HEK293 (cell line): ENCODE results near the gene RECK.

Experiments
- CTCF ChIA-PET: fragments of 350-600 bp; formaldehyde crosslinking; extraction: SDS; loops from one replicate; lab custom pipeline; 2021; ENCODE audit warnings: antibody characterized with exemption; lab: Yijun Ruan, JAX
- POLR2A ChIA-PET: fragments of 300-600 bp; formaldehyde crosslinking; extraction: SDS; loops from one replicate; lab custom pipeline; 2020; ENCODE audit warnings: antibody characterized with exemption, inconsistent platforms; lab: Yijun Ruan, JAX
- H3K27ac ChIP-seq: fragments of 200-500 bp; sonication (Bioruptor generic); 2 replicates; pipeline ENCODE4 v1.5.1; 2014; ENCODE audit warnings: low read depth, low read length, control low read depth, inconsistent platforms; ENCODE audit errors: extremely low read depth
- H3K36me3 ChIP-seq, 2 experiments: fragments of 200-500 bp in 1 of 2; sonication (Bioruptor generic) in 1 of 2; 1 replicate in 1 of 2; 2 replicates in 1 of 2; pipeline ENCODE4 v1.5.1; 2014 to 2017; ENCODE audit warnings: inconsistent platforms in 2 of 2, low read length in 2 of 2; ENCODE audit not compliant: control insufficient read depth in 2 of 2, insufficient read depth in 1 of 2
- H3K4me1 ChIP-seq: fragments of 200-500 bp; sonication (Bioruptor generic); 2 replicates; pipeline ENCODE4 v1.5.1; 2014; ENCODE audit warnings: mild to moderate bottlenecking, low read length, inconsistent platforms; ENCODE audit not compliant: control insufficient read depth, insufficient read depth
- H3K4me3 ChIP-seq: 2 replicates; pipeline ENCODE4 v1.5.1; 2011; ENCODE audit warnings: low read depth, mild to moderate bottlenecking, control low read depth, low read length, moderate library complexity
- H3K9me3 ChIP-seq: fragments of 200-500 bp; sonication (Bioruptor generic); 2 replicates; pipeline ENCODE4 v1.5.1; 2014; ENCODE audit warnings: low read depth, low read length, inconsistent platforms; ENCODE audit not compliant: control insufficient read depth, insufficient read depth
- GLIS1 ChIP-seq: fragments of 450-650 bp; formaldehyde crosslinking; IDR thresholded peaks from 2 replicates; pipeline ENCODE4 v1.5.1; 2016; ENCODE audit warnings: missing biosample characterization, missing genetic modification characterization
- HOXD13 ChIP-seq: sonication (generic); formaldehyde crosslinking; IDR thresholded peaks from 2 replicates; pipeline ENCODE4 v1.8.0; 2022; ENCODE audit warnings: missing genetic modification reagents, borderline replicate concordance
- IKZF3 ChIP-seq: fragments of 450-650 bp; IDR thresholded peaks from 2 replicates; pipeline ENCODE4 v1.5.0; 2018; ENCODE audit warnings: missing biosample characterization, mild to moderate bottlenecking, missing genetic modification characterization, moderate library complexity
- MYNN ChIP-seq: fragments of 450-650 bp; formaldehyde crosslinking; IDR thresholded peaks from 2 replicates; pipeline ENCODE4 v1.5.1; 2016; ENCODE audit warnings: missing biosample characterization, missing genetic modification characterization, borderline replicate concordance
- MZF1 ChIP-seq: fragments of 450-650 bp; formaldehyde crosslinking; IDR thresholded peaks from 2 replicates; pipeline ENCODE4 v1.5.1; 2017; ENCODE audit warnings: missing biosample characterization, missing genetic modification characterization, borderline replicate concordance
- PRDM1 ChIP-seq: fragments of 450-650 bp; formaldehyde crosslinking; IDR thresholded peaks from 2 replicates; pipeline ENCODE4; 2016; ENCODE audit warnings: missing biosample characterization, missing genetic modification characterization
- REPIN1 ChIP-seq: fragments of 450-650 bp; formaldehyde crosslinking; IDR thresholded peaks from 2 replicates; pipeline ENCODE4 v1.5.1; 2017; ENCODE audit warnings: missing biosample characterization, missing genetic modification characterization, low read depth
- SCRT2 ChIP-seq: fragments of 450-650 bp; formaldehyde crosslinking; IDR thresholded peaks from 2 replicates; pipeline ENCODE4 v1.5.1; 2016; ENCODE audit warnings: missing biosample characterization, missing genetic modification characterization
- SP3 ChIP-seq: fragments of 450-650 bp; formaldehyde crosslinking; IDR thresholded peaks from 2 replicates; pipeline ENCODE4 v1.5.1; 2016; ENCODE audit warnings: missing biosample characterization, missing genetic modification characterization
- TRIM28 ChIP-seq: IDR thresholded peaks from 2 replicates; pipeline ENCODE4 v1.6.1; 2011; ENCODE audit warnings: low read length, control low read depth, borderline replicate concordance
- ZBTB17 ChIP-seq: fragments of 450-650 bp; formaldehyde crosslinking; IDR thresholded peaks from 2 replicates; pipeline ENCODE4 v1.5.1; 2016; ENCODE audit warnings: missing biosample characterization, missing genetic modification characterization
- ZEB2 ChIP-seq: fragments of 450-650 bp; formaldehyde crosslinking; IDR thresholded peaks from 2 replicates; pipeline ENCODE4 v1.5.1; 2016; ENCODE audit warnings: missing biosample characterization, missing genetic modification characterization
- ZNF157 ChIP-seq: fragments of 450-650 bp; formaldehyde crosslinking; IDR thresholded peaks from 2 replicates; pipeline ENCODE4 v1.5.1; 2016; ENCODE audit warnings: missing biosample characterization, missing genetic modification characterization
- ZNF184 ChIP-seq: fragments of 450-650 bp; IDR thresholded peaks from 2 replicates; pipeline ENCODE4 v1.5.1; 2018; ENCODE audit warnings: missing biosample characterization, mild to moderate bottlenecking, missing genetic modification characterization
- ZNF2 ChIP-seq: fragments of 450-650 bp; formaldehyde crosslinking; IDR thresholded peaks from 2 replicates; pipeline ENCODE4 v1.5.1; 2016; ENCODE audit warnings: missing biosample characterization, missing genetic modification characterization
- ZNF239 ChIP-seq: fragments of 450-650 bp; formaldehyde crosslinking; IDR thresholded peaks from 2 replicates; pipeline ENCODE4 v1.5.1; 2016; ENCODE audit warnings: missing biosample characterization, missing genetic modification characterization
- ZNF292 ChIP-seq: fragments of 450-650 bp; formaldehyde crosslinking; IDR thresholded peaks from 2 replicates; pipeline ENCODE4 v1.5.1; 2016; ENCODE audit warnings: low read depth, missing biosample characterization, missing genetic modification characterization, borderline replicate concordance
- ZNF335 ChIP-seq: fragments of 450-650 bp; formaldehyde crosslinking; conservative IDR thresholded peaks from 2 replicates; pipeline ENCODE4 v1.5.1; 2016; ENCODE audit warnings: missing biosample characterization, missing genetic modification characterization
- ZNF521 ChIP-seq: fragments of 450-650 bp; formaldehyde crosslinking; IDR thresholded peaks from 2 replicates; pipeline ENCODE4 v1.5.1; 2017; ENCODE audit warnings: missing biosample characterization, mild to moderate bottlenecking, missing genetic modification characterization
- ZNF544 ChIP-seq: fragments of 450-650 bp; formaldehyde crosslinking; IDR thresholded peaks from 2 replicates; pipeline ENCODE4 v1.5.0; 2017; ENCODE audit warnings: missing biosample characterization, missing genetic modification characterization
- ZNF558 ChIP-seq: fragments of 450-650 bp; formaldehyde crosslinking; IDR thresholded peaks from 2 replicates; pipeline ENCODE4 v1.5.1; 2016; ENCODE audit warnings: missing biosample characterization, missing genetic modification characterization
- ZNF621 ChIP-seq: fragments of 450-650 bp; formaldehyde crosslinking; IDR thresholded peaks from 2 replicates; pipeline ENCODE4 v1.5.1; 2017; ENCODE audit warnings: missing biosample characterization, missing genetic modification characterization
- ZNF629 ChIP-seq: fragments of 450-650 bp; formaldehyde crosslinking; IDR thresholded peaks from 2 replicates; pipeline ENCODE4 v1.5.1; 2017; ENCODE audit warnings: missing biosample characterization, missing genetic modification characterization
- ZNF654 ChIP-seq: fragments of 450-650 bp; formaldehyde crosslinking; IDR thresholded peaks from 2 replicates; pipeline ENCODE4 v1.5.1; 2016; ENCODE audit warnings: low read depth, missing biosample characterization, missing genetic modification characterization
- ZNF837 ChIP-seq: fragments of 450-650 bp; formaldehyde crosslinking; IDR thresholded peaks from 2 replicates; pipeline ENCODE4 v1.5.1; 2016; ENCODE audit warnings: missing biosample characterization, missing genetic modification characterization
- TF ChIP-seq, protein P1 (sequence below): fragments of 450-650 bp; formaldehyde crosslinking; IDR thresholded peaks from 2 replicates; pipeline ENCODE4 v1.5.1; 2016; ENCODE audit warnings: missing biosample characterization, missing genetic modification characterization
- TF ChIP-seq, protein P2 (sequence below): fragments of 450-650 bp; formaldehyde crosslinking; IDR thresholded peaks from 2 replicates; pipeline ENCODE4 v1.5.1; 2016; ENCODE audit warnings: missing biosample characterization, missing genetic modification characterization
- TF ChIP-seq, protein P3 (sequence below): fragments of 450-650 bp; formaldehyde crosslinking; optimal IDR thresholded peaks from 2 replicates; pipeline ENCODE3; 2016; ENCODE audit warnings: missing biosample characterization, mild to moderate bottlenecking, missing genetic modification characterization
- TF ChIP-seq, protein P4 (sequence below): fragments of 450-650 bp; IDR thresholded peaks from 2 replicates; pipeline ENCODE4 v1.5.1; 2018; ENCODE audit warnings: missing biosample characterization, mild to moderate bottlenecking, missing genetic modification characterization
- TF ChIP-seq, protein P5 (sequence below): fragments of 450-650 bp; formaldehyde crosslinking; IDR thresholded peaks from 2 replicates; pipeline ENCODE4 v1.5.1; 2016; ENCODE audit warnings: missing biosample characterization, missing genetic modification characterization

The RECK gene

DNA sequence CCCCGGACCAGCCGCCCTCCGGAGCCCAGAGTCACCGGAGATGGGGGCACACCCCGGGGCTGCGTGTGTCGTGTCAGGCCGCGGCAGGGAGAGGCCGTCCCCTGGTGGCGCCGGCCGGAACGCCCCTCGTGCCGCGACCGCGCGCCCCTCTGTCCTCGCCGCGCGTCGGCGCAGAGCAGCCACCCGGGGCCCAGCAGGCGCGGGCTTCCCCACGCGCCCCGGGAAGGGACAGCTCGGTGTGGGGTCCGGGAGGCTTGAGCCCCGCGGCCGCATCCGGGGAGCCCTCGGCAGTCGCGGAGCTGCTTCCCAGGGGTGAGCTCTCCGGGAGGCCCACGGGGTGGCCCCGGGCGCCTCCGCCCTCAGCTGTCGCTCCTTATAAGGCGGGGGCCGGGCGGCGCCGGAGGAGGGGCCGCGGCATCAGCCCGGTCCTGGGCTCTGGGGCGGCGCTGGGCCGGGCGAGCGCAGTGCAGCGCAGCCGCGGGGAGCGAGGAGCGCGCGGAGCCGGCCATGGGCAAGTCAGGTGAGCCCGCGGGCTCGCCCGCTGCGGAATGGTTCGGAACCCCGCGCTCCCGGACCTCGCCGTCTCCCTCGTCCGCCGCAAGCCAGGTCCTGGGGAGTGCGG lies 99.7 kb downstream of the RECK start, which contains the start of gene GLIPR2 (continued):
- TF ChIP-seq, protein P1, sequence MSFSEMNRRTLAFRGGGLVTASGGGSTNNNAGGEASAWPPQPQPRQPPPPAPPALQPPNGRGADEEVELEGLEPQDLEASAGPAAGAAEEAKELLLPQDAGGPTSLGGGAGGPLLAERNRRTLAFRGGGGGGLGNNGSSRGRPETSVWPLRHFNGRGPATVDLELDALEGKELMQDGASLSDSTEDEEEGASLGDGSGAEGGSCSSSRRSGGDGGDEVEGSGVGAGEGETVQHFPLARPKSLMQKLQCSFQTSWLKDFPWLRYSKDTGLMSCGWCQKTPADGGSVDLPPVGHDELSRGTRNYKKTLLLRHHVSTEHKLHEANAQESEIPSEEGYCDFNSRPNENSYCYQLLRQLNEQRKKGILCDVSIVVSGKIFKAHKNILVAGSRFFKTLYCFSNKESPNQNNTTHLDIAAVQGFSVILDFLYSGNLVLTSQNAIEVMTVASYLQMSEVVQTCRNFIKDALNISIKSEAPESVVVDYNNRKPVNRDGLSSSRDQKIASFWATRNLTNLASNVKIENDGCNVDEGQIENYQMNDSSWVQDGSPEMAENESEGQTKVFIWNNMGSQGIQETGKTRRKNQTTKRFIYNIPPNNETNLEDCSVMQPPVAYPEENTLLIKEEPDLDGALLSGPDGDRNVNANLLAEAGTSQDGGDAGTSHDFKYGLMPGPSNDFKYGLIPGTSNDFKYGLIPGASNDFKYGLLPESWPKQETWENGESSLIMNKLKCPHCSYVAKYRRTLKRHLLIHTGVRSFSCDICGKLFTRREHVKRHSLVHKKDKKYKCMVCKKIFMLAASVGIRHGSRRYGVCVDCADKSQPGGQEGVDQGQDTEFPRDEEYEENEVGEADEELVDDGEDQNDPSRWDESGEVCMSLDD (tag by site-specific recombination): no peak
- TF ChIP-seq ZNF292 (tag by site-specific recombination) (no peak), ZNF335 (no peak; the same call in 1 of the 2 replicates), ZEB2 (tag by site-specific recombination) (no peak), ZNF621 (tag by site-specific recombination) (no peak), ZNF184 (no peak)
- TF ChIP-seq, protein P2, sequence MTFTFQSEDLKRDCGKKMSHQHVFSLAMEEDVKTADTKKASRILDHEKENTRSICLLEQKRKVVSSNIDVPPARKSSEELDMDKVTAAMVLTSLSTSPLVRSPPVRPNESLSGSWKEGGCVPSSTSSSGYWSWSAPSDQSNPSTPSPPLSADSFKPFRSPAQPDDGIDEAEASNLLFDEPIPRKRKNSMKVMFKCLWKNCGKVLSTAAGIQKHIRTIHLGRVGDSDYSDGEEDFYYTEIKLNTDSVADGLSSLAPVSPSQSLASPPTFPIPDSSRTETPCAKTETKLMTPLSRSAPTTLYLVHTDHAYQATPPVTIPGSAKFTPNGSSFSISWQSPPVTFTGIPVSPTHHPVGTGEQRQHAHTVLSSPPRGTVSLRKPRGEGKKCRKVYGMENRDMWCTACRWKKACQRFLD: no peak

DNA sequence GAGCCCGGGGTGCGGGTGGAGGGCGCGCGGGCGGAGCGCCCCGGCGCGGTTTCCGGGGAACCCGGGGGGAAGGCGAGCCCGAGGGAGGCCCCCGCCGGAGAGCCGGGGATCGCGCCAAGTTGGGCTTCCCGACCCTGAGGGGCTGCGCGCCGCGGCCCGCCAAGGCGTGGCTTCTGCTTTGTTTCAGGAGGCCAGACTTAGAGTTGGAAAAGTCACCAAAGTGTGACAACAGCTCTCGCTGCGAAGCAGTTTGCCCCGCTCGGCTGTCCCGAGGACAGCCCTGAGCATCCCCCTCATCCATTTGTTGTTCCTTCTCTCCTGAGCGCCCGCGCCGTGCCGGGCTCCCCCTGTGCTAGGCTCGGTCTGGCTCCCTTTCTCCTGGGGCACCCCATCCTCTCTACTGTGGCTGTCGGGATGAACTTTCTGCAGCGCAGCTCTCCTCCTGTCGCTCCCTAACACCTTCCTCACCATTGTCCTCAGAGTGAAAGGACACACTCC lies 100.2 kb downstream of the RECK start:
- ChIA-PET POLR2A (interaction anchor here (1.0 to 2.2 kb wide), 7 partner anchors 8 to 54 kb away, joined by 4 to 18 read pairs (median 7); partner anchors contain the start of gene CLTA), CTCF (interaction anchor here (0.7 to 7.0 kb wide), 10 partner anchors 12 to 143 kb away, joined by 3 to 55 read pairs (median 3); partner anchors contain the start of gene CLTA)
- Histone ChIP-seq H3K27ac (peak overlapping the region; percentile 56; the same call in 1 of the 2 replicates), H3K4me3 (peak overlapping the region; percentile 62), H3K4me1 (no peaks in the 10 kb centered on the region), H3K36me3 (no peaks in the 10 kb centered on the region), H3K9me3 (no peaks in the 10 kb centered on the region)
- no peak for TF ChIP-seq GLIS1
- TF ChIP-seq ZNF837 (tag by site-specific recombination): no peak
- TF ChIP-seq, protein P3, sequence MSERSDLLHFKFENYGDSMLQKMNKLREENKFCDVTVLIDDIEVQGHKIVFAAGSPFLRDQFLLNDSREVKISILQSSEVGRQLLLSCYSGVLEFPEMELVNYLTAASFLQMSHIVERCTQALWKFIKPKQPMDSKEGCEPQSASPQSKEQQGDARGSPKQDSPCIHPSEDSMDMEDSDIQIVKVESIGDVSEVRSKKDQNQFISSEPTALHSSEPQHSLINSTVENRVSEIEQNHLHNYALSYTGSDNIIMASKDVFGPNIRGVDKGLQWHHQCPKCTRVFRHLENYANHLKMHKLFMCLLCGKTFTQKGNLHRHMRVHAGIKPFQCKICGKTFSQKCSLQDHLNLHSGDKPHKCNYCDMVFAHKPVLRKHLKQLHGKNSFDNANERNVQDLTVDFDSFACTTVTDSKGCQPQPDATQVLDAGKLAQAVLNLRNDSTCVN: peak; percentile 7
- no peak for TF ChIP-seq MZF1 (tag by site-specific recombination)
- no peak for TF ChIP-seq ZNF2 (tag by site-specific recombination)
- no peak for TF ChIP-seq REPIN1 (tag by site-specific recombination)
- TF ChIP-seq IKZF3 (tag by site-specific recombination): no peak
- 0 out of 2 replicates have a peak, but pooled peaks have one; percentile 29 for TF ChIP-seq PRDM1
- TF ChIP-seq ZBTB17: peak; percentile 12; the same call in 1 of the 2 replicates
- TF ChIP-seq MYNN (tag by site-specific recombination): no peak
- no peak for TF ChIP-seq ZNF521
- TF ChIP-seq ZNF629: no peak
- TF ChIP-seq HOXD13 (CRISPR knock-in tag): no peak
- no peak for TF ChIP-seq ZNF558 (tag by site-specific recombination)
- 0 out of 2 replicates have a peak, but pooled peaks have one; percentile 19 for TF ChIP-seq SCRT2
- TF ChIP-seq, protein P4, sequence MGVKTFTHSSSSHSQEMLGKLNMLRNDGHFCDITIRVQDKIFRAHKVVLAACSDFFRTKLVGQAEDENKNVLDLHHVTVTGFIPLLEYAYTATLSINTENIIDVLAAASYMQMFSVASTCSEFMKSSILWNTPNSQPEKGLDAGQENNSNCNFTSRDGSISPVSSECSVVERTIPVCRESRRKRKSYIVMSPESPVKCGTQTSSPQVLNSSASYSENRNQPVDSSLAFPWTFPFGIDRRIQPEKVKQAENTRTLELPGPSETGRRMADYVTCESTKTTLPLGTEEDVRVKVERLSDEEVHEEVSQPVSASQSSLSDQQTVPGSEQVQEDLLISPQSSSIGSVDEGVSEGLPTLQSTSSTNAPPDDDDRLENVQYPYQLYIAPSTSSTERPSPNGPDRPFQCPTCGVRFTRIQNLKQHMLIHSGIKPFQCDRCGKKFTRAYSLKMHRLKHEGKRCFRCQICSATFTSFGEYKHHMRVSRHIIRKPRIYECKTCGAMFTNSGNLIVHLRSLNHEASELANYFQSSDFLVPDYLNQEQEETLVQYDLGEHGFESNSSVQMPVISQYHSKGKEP (tag by site-specific recombination): no peak
- TF ChIP-seq ZNF544 (tag by site-specific recombination): no peak
- no peak for TF ChIP-seq ZNF239 (tag by site-specific recombination)
- TF ChIP-seq TRIM28: no peak
- TF ChIP-seq, protein P5, sequence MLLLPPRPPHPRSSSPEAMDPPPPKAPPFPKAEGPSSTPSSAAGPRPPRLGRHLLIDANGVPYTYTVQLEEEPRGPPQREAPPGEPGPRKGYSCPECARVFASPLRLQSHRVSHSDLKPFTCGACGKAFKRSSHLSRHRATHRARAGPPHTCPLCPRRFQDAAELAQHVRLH (tag by site-specific recombination): no peak
- no peak for TF ChIP-seq SP3 (tag by site-specific recombination)
- no peak for TF ChIP-seq ZNF157
- TF ChIP-seq ZNF654: no peak
